ENCODE measurements around the gene PLAC8.
"Not testable (repeated sequence)": the region's sequence is repeated elsewhere in the genome, so short reads cannot be mapped to it uniquely, and the experiment has no call there.

DNA sequence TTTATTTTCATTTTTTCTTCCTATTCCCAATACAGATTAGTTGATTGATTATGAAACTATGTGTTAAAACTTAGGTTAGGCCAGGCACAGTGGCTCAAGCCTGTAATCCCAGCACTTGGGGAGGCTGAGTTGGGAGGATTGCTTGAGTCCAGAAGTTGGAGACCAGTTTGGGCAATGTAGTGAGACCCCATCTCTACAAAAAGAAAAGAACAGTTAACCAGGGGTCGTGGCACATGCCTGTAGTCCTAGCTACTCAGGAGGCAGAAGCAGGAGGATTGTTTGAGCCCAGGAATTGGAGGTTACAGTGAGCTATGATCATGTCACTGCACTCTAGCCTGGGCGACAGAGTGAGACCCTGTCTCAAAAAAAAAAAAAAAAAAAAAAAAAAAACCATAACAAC lies 71.4 kb downstream of the PLAC8 start:
- TF ChIP-seq, protein P1, sequence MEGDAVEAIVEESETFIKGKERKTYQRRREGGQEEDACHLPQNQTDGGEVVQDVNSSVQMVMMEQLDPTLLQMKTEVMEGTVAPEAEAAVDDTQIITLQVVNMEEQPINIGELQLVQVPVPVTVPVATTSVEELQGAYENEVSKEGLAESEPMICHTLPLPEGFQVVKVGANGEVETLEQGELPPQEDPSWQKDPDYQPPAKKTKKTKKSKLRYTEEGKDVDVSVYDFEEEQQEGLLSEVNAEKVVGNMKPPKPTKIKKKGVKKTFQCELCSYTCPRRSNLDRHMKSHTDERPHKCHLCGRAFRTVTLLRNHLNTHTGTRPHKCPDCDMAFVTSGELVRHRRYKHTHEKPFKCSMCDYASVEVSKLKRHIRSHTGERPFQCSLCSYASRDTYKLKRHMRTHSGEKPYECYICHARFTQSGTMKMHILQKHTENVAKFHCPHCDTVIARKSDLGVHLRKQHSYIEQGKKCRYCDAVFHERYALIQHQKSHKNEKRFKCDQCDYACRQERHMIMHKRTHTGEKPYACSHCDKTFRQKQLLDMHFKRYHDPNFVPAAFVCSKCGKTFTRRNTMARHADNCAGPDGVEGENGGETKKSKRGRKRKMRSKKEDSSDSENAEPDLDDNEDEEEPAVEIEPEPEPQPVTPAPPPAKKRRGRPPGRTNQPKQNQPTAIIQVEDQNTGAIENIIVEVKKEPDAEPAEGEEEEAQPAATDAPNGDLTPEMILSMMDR (IDR thresholded peaks at IDR 0.05) = not testable (repeated sequence)
- not testable (repeated sequence) for TF ChIP-seq POLR2A (IDR thresholded peaks at IDR 0.05)

Data from stomach (tissue), 4 donors.